ENCODE results near the gene ELMO3. TPM values are rescaled to one million over a fixed set of nuclear protein-coding genes. Genes with fewer than 3 reads are reported as not detected.

ELMO3 gene
- total RNA-seq, 1 experiment from 2014 or later: 2.0 TPM

GRCh38 chr16:67216612-67217490 lies 17.9 kb downstream of the ELMO3 start:
- no TSS peak for BruUV-seq (replicated peaks)
- intact Hi-C loops (cut with micrococcal nuclease; ENCODE audit: unreplicated experiment) (no loop called here), in situ Hi-C loops (cut with HindIII; ENCODE audit: low pct_unique_long_range_greater_than_20kb, low sequenced_read_pairs) (no loop called here)
- TF ChIP-seq TCF7L2 (IDR thresholded peaks at IDR 0.05; ENCODE audit: low read depth, low read length) (no peak), POLR2AphosphoS5 (IDR thresholded peaks at IDR 0.05; ENCODE audit: low read depth, low read length) (no peak)
- TF ChIP-seq, protein P1, sequence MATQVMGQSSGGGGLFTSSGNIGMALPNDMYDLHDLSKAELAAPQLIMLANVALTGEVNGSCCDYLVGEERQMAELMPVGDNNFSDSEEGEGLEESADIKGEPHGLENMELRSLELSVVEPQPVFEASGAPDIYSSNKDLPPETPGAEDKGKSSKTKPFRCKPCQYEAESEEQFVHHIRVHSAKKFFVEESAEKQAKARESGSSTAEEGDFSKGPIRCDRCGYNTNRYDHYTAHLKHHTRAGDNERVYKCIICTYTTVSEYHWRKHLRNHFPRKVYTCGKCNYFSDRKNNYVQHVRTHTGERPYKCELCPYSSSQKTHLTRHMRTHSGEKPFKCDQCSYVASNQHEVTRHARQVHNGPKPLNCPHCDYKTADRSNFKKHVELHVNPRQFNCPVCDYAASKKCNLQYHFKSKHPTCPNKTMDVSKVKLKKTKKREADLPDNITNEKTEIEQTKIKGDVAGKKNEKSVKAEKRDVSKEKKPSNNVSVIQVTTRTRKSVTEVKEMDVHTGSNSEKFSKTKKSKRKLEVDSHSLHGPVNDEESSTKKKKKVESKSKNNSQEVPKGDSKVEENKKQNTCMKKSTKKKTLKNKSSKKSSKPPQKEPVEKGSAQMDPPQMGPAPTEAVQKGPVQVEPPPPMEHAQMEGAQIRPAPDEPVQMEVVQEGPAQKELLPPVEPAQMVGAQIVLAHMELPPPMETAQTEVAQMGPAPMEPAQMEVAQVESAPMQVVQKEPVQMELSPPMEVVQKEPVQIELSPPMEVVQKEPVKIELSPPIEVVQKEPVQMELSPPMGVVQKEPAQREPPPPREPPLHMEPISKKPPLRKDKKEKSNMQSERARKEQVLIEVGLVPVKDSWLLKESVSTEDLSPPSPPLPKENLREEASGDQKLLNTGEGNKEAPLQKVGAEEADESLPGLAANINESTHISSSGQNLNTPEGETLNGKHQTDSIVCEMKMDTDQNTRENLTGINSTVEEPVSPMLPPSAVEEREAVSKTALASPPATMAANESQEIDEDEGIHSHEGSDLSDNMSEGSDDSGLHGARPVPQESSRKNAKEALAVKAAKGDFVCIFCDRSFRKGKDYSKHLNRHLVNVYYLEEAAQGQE (IDR thresholded peaks at IDR 0.05; ENCODE audit: insufficient read depth in 1 of 2, low read depth in 2 of 2, low read length in 1 of 2): no peak
- ATAC-seq (no peak), DNase-seq (ENCODE audit: low read depth, low spot score) (no peak)
- H3K27ac ChIP-seq (ENCODE audit: low read length): no peak overlapping the region
- H3K9me3 ChIP-seq (ENCODE audit: control insufficient read depth, insufficient read depth, low read depth, low read length): no peaks in the 10 kb centered on the region
- ChIA-PET CTCF (interaction anchor here (0.6 kb wide), 1 partner anchor 118 kb away, joined by 3 read pairs; no protein-coding TSS in a partner anchor), POLR2A (no interaction called here)
- H3K4me3 ChIP-seq (ENCODE audit: low read depth in 2 of 2, low read length in 2 of 2): no peak overlapping the region
- H3K4me1 ChIP-seq (ENCODE audit: control insufficient read depth, insufficient read depth, low read length): no peaks in the 10 kb centered on the region
- no peaks in the 10 kb centered on the region for H3K27me3 ChIP-seq (ENCODE audit: control insufficient read depth, insufficient read depth, low read length)
- no peaks in the 10 kb centered on the region for H3K36me3 ChIP-seq (ENCODE audit: control insufficient read depth, insufficient read depth, low read length)

GRCh38 chr16:67223992-67224391 lies 25.1 kb downstream of the ELMO3 start:
- in situ Hi-C loops (cut with HindIII; ENCODE audit: low pct_unique_long_range_greater_than_20kb, low sequenced_read_pairs) (no loop called here), intact Hi-C loops (cut with micrococcal nuclease; ENCODE audit: unreplicated experiment) (no loop called here)
- no peak for TF ChIP-seq SIN3A (IDR thresholded peaks at IDR 0.05; ENCODE audit: borderline replicate concordance, insufficient read depth, low read depth, low read length)
- TF ChIP-seq, protein P1 (IDR thresholded peaks at IDR 0.05; ENCODE audit: insufficient read depth in 1 of 2, low read depth in 2 of 2, low read length in 1 of 2): no peak
- TF ChIP-seq POLR2AphosphoS5 (IDR thresholded peaks at IDR 0.05; ENCODE audit: low read depth, low read length): no peak
- no peak for TF ChIP-seq CTCF (IDR thresholded peaks at IDR 0.05)
- no peak for TF ChIP-seq TCF7L2 (IDR thresholded peaks at IDR 0.05; ENCODE audit: low read depth, low read length)
- no peak overlapping the region for H3K4me3 ChIP-seq (ENCODE audit: low read depth in 2 of 2, low read length in 2 of 2)
- DNase-seq (ENCODE audit: low read depth, low spot score): no peak
- H3K36me3 ChIP-seq (ENCODE audit: control insufficient read depth, insufficient read depth, low read length): peaks cover 5% of the 10 kb centered on the region; the same call in 1 of the 2 replicates
- H3K9me3 ChIP-seq (ENCODE audit: control insufficient read depth, insufficient read depth, low read depth, low read length): no peaks in the 10 kb centered on the region
- ChIA-PET POLR2A (interaction anchor here (0.7 kb wide), 1 partner anchor 210 kb away, joined by 3 read pairs; no protein-coding TSS in a partner anchor), CTCF (no interaction called here)
- BruUV-seq (replicated peaks): no TSS peak
- no peaks in the 10 kb centered on the region for H3K27me3 ChIP-seq (ENCODE audit: control insufficient read depth, insufficient read depth, low read length)
- no peak overlapping the region for H3K27ac ChIP-seq (ENCODE audit: low read length)
- no peak for ATAC-seq
- peaks cover 4% of the 10 kb centered on the region; the same call in 1 of the 2 replicates for H3K4me1 ChIP-seq (ENCODE audit: control insufficient read depth, insufficient read depth, low read length)
